Midbrain (tissue), 1 donor: ENCODE measurements around the gene CASP3.
A peak's percentile ranks its signal among the peaks of the same experiment; 100 is the strongest.
"Not testable (repeated sequence)": the region's sequence is repeated elsewhere in the genome, so short reads cannot be mapped to it uniquely, and the experiment has no call there.

ENCODE experiments used
- DNase-seq: peaks from one replicate; lab custom pipeline; 2025; lab: John Stamatoyannopoulos, UW

The CASP3 gene

GRCh38 chr4:184664445-184665210 lies 15.4 kb upstream of the CASP3 start:
- no peak for DNase-seq

GRCh38 chr4:184662236-184662635 lies 13.0 kb upstream of the CASP3 start:
- no peak for DNase-seq

GRCh38 chr4:184660978-184661377 lies 11.7 kb upstream of the CASP3 start:
- DNase-seq: no peak

- not testable (repeated sequence) for DNase-seq
Observed at GRCh38 chr4:184657820-184658219, 8.6 kb upstream of the CASP3 start.

DNA sequence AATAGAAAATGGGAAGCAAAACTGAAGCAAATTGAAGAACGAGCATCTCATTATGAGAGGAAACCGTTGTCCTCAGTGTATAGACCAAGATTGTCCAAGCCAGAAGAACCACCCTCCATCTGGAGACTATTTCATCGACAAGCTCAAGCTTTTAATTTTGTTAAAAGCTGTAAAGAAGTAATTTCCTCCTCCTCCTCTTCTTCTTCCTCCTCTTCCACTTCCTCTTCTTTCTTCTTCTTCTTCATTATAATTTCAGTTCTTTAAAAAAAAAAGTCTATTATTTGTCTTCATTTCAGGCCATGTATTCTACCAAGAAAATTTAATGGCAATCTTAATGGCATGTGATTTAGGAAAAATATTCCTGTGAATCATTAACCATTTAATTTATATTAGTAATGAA lies 7.9 kb upstream of the CASP3 start:
- DNase-seq: no peak

DNA sequence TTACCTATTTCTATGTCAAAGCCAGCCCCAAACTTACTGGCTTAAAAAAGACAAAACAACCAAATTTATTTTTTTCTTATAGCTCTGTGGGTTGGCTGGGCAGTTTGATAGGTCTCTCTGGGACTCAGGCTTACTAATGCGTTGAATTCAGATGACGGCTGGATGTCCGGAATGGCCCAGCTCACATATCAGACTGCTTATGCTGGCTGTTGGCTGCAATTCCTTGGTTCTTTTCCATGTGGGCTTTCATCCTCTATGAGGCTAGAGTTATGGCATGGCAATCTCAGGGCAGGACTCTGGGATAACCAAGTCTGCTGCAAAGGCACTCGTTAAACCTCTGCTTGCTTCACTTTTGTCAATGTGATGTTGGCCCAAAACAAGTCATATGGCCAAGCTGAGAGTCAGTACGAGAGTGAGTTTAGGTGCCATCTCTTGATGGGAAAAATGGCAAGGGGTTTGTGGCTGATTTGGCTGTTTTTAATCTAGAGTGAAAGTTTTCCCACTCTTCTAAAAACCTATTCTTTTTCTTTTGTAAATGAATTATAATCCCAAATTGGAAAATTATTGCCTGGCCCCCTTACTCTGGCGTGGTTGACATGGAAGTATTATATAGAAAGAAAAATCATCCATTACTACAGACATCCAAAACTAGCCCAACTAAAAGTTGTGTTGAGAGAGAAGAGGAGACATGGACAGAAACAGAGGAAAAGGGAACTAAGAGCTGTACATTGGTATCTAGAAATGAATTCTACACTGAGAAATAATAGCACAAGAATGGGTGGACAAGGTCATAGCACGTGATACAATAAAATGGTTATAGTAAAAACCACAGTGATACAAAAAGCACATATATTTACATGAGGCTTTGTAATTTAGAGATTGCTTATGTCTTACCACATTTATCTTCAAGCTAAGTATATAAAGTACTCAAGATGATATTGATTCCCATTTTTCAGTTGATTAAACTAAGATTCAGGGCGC lies 6.9 kb upstream of the CASP3 start:
- no peak for DNase-seq

DNA sequence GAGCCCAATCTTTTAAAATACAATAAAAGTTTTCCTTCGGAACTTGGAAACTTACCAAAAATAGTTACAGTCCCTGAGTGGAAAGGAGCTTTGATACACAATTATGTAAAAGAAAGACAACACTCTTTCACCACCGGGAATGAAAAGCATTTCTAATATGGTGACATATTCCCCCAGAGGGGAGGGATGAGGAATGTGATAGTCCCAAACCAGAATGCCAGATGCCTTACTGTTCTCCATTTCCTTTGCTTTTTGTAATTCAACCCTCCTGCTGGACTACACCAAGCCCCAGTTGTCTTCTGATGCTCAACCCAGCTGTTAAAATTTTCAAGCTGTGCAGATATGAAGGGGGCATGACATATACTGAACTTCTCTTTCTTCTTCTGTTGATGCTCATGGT lies 4.4 kb upstream of the CASP3 start:
- DNase-seq: no peak

DNA sequence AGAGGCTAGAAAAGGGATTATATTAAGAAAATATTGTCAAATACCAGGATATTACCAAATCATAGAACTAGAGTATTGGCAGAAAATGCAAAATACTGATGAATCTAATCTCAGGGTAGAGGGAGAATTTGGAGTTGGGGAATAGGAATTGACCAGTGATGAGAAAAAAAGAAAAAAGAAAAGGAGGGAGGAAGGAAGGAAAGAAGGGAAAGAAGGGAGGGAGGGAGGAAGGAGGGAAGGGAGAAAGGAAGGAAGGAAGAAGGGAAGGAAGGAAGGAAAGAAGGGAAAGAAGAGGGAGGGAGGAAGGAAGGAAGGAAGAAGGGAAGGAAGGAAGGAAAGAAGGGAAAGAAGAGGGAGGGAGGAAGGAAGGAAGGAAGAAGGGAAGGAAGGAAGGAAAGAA lies 3.4 kb upstream of the CASP3 start:
- not testable (repeated sequence) for DNase-seq

DNA sequence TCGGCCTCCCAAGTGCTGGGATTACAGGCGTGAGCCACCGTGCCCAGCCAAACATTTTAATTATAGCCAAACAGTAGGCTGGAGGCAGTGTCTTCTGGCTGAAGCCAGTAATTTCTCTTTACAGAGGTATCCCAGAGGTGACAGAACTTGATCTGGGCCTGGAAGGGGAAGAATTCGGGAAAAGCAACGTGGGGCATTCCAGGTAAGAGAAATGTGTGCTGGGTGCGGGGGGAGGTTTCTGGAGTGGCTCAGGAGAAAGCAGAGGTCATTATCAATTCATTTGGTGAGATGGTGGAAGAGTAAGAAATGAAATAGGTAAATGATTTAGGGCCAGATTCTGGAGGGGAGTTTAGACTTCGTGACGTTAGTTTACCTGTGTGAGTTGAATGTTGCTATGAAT lies 2.7 kb upstream of the CASP3 start:
- DNase-seq: no peak

GRCh38 chr4:184649971-184650855 lies 966 bp upstream of the CASP3 start:
- peak; percentile 68 for DNase-seq

DNA sequence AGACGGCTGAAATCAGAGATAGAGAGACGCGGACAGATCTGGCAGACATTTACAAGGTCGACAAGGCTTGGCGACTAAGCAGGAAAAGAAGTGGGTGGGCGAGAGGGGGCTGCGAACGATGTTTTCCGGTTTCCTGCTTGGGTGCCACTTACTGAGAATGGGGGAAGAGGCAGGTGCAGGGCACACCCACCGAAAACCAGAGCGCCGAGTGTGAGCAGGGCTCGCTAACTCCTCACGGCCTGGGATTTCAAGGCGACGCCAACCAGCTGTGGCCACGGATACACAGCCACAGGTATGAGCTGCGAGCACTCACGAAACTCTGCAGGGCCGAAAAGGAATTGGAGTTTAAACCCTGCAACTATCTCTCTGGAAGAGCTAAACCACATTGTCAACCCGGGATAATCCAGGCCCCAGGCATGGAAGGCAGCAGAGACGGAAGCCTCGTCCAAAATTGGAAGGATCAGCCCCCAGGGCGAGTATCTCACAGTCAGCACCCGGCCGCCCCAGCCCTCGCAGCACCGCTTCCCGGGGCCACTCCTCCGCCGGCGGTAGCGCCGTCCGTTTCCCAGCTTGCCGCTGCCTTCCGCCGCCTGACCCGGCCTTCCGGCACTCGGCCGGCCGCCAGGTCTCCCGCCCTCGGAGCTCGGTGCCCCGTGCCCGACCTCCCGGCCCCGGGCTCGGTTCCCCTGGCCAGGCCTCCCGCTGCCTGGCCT lies 778 bp downstream of the CASP3 start:
- DNase-seq: peak; percentile 63

DNA sequence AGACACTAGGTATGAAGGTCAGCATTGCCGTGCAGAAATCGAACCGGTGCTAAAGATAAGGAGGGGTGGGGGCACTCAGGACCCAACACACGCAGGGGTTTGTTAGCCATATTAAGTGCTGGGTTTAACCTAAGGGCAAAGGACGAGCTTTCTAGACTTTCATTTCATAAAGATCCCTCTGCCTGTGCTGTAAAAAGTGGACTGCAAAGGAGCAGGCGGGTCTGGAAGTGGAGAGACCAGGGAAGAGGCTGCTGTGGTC lies 1.3 kb downstream of the CASP3 start:
- no peak for DNase-seq

- no peak for DNase-seq
Observed at GRCh38 chr4:184647266-184648053, 1.8 kb downstream of the CASP3 start.

- peak; percentile 41 for DNase-seq
Observed at GRCh38 chr4:184645904-184646610, 3.2 kb downstream of the CASP3 start.

- DNase-seq: no peak
Observed at GRCh38 chr4:184644553-184645307, 4.5 kb downstream of the CASP3 start.

DNA sequence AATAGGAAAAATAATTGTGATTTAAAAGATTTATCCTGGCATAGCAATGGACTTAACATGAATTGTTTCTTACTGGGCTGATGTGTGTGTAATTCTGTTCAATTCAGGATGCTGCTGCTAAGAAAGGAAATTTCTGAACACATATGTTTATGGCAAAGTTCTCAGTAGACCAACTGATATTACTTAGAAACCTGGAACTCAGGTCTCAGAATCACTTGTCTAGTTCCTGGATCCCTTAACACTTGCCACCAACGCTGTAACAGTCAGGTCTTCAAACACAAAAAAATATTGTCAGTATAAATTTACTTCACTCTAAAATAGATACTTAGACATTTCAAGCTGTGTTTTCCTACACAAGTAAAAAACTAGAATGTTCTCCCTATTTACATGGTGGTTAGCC lies 5.5 kb downstream of the CASP3 start:
- no peak for DNase-seq

GRCh38 chr4:184641451-184641850 lies 7.8 kb downstream of the CASP3 start:
- DNase-seq: no peak

- no peak for DNase-seq
Observed at GRCh38 chr4:184641022-184641421, 8.2 kb downstream of the CASP3 start.

DNA sequence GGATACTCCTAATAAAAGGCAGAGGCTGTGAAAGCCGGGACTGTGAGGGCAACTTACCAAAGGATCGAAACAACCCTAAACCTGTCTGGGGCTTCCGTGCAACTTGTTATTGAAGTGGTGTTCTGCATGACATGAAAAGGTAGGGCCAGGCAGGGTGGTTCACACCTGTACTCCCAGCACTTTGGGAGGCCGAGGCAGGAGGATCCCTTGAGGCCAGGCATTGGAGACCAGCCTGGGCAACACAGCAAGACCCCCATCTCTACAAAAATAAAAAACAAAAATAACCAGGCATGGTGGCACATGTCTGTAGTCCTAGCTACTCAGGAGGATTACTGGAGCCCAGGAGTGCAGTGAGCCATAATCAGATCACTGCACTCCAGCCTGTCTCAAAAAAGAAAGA lies 12.3 kb downstream of the CASP3 start:
- DNase-seq: no peak
